NCI-H226 (cell line): Measurements from ENCODE around the gene CCDC68.

Experiments used
- DNase-seq: peaks from one replicate; pipeline ENCODE4 v3.0.0-alpha.2; 2015

CCDC68 gene

DNA sequence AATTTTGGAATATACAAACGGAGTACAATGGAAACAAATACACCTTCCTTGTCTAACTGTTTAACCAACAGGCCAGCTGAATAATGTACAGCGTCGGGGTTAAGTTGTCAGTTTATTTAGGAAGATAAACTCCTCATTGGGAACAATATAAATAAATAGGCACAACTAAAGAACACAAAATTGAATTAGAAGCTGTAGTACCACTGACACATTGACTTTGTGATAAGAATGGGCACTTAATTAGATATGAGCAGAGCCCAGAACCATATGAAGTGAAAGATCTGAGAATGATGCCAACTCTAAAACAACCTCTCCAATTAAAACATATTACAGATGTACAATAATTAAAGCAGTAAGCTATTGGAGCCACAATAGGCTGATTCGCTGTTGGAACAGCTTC, 44.4 kb downstream of the CCDC68 start:
- DNase-seq: no peak

GRCh38 chr18:54911551-54911950, 47.7 kb downstream of the CCDC68 start:
- no peak for DNase-seq

- DNase-seq: no peak
Measured at GRCh38 chr18:54910161-54910919, 48.9 kb downstream of the CCDC68 start.

- DNase-seq: no peak
Measured at GRCh38 chr18:54909538-54909937, 49.7 kb downstream of the CCDC68 start.

DNA sequence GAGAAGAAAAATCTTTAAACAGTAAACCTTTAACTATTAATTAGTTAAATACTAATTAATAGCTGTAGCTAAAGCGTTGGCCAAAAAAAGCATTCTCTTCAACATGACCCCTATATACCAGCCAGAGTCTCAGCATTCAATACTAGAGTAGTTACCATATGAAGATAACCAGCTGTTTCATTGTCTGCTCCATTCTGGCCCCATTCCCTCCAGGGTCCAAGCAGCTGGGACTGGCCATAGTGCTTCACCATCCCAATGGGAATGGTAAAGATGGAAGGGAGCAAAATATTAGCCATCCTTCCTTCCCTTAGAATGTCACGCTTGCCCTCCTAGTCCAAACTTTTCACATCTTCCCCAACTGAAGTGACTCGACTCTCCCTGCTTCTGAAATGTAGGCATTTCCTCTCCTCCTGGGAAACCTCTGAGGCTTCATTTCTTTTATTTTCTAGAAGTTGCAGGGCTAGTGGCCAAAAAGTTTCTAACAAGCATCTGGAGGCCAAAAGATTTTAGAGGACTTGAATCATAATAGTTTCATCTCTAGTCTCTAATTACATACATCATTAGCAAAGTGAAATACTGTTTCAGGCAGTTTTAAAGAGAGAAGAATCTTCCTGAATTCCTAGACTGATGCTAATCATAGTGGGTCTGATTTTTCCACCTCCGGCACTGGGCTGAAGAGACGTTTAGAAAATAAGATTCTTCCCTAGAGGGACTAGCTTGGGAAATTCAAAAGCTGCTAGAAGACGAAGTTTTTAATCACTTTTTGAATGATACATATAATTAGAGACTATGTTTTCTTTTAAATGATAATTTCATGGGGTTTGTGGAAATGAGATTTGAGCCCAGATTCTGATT, 52.7 kb downstream of the CCDC68 start:
- no peak for DNase-seq

DNA sequence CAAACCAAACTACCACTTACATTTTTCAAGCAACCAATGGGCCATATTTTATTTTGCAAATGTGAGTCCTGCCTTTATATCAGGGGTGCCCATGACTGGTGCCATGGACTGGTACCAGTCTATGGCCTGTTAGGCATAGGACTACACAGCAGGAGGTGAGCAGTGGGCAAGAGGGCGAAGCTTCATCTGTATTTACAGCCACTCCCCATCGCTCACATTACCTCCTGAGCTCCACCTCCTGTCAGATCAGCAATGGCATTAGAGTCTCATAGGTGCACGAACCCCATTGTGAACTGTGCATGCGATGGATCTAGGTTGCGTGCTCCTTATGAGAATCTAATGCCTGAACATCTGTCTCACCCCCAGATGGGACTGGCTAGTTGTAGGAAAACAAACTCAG, 53.6 kb downstream of the CCDC68 start:
- DNase-seq: no peak

DNA sequence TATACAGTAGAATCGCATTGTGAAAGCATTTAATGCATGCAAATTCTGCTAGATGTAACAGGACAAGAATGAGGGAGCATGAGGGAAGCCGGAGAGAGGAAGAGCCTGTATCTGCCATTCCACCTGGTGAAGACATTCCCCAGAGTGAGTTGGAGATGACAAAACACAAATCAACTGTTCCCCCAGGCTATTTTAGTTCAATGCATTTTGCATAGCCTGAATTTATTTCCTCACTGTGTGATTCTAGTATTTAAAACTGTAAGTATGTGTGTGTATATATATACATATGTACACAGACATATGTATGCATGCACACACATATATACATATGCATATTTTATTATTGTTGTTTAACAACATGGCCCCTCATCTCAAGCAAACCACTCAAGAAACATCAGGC, 54.7 kb downstream of the CCDC68 start:
- no peak for DNase-seq

DNA sequence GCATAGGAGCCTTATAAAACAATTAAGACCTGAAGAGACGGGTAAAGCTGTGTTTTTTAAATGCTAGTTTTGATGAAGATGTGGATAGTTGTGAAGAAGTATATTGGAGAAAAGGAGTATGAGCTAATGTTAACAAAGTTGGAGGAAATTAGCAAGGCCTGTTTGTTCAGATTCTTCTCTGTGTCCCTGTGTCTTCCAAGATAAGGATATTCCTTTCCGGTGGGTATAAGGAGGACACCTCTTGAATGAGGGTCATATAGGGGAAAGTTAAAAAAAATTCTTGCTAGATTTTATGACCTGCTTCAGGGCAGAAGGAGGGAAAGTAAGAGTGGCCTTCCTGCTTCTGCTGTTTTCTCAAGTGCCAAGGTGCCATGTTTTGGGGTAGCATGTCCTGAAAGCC, 59.0 kb downstream of the CCDC68 start:
- DNase-seq: no peak

GRCh38 chr18:54899500-54899899, 59.8 kb downstream of the CCDC68 start:
- no peak for DNase-seq

DNA sequence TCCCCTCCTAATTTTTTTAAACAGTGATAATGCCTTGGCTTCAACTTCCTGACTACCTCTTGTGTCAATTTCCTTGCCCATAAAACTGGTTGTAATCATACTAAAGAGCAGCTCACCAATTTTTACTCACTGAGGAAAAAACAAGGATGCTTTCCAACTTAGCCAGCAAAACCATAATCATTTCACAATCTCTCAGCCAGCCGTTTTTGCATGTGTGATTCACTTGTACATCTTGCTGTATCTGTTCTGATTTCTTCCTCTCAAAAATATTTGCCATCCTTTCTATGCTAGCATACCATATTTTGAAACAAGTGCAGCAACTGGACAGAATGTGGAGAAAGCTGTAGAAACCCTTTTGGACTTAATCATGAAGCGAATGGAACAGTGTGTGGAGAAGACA, 70.3 kb downstream of the CCDC68 start:
- peak; percentile 6 for DNase-seq

GRCh38 chr18:54888378-54888777, 70.9 kb downstream of the CCDC68 start:
- DNase-seq: no peak

- no peak for DNase-seq
Measured at GRCh38 chr18:54883816-54884604, 75.3 kb downstream of the CCDC68 start.

- DNase-seq: no peak
Measured at GRCh38 chr18:54882318-54882717, 76.9 kb downstream of the CCDC68 start.

DNA sequence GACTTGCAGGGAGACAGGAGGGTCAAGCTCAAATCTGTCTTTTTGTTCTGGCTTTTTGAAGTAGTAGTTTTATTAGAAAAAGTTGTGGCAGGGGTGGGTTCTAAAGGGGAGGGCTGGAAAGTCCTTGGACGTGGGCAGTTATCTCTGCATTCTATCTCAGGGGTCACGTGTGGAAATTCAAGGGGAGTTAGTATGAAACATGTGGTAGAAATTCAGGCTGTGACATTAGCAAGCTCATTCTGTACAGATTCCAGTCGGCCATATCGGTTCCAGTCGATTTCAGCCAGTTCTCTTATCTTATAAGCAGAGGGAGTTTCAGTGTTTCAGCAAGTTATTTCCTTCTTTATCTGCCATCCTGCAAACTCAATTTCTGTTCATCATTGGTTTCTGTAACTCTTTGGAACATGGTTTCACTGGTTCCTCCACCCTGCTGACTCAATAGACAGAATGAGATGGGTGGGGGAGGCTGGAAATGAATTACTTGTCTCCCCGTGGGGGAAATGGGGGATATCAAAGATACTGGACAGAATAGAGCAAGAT, 78.0 kb downstream of the CCDC68 start:
- DNase-seq: no peak

GRCh38 chr18:54880395-54881105, 78.7 kb downstream of the CCDC68 start:
- peak; percentile 45 for DNase-seq

DNA sequence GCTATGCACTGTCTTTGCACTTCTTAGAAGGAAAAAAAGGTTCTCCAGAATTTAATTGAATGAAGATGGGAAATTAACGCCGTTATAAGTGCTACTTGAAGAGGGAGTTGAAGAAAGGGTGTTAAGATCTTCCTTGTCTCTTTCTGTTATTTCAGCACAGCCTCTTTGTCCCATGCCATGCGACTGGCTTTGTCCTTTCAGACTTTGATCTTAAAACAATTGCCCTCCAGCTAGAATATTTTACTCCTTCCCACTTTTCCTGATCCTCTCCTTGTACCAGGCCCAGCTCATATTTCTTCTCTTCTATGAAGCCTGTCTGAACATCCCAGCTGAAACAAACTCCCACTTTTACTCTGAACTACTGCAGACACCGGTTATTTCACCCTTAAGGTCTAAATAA, 79.6 kb downstream of the CCDC68 start:
- DNase-seq: no peak

DNA sequence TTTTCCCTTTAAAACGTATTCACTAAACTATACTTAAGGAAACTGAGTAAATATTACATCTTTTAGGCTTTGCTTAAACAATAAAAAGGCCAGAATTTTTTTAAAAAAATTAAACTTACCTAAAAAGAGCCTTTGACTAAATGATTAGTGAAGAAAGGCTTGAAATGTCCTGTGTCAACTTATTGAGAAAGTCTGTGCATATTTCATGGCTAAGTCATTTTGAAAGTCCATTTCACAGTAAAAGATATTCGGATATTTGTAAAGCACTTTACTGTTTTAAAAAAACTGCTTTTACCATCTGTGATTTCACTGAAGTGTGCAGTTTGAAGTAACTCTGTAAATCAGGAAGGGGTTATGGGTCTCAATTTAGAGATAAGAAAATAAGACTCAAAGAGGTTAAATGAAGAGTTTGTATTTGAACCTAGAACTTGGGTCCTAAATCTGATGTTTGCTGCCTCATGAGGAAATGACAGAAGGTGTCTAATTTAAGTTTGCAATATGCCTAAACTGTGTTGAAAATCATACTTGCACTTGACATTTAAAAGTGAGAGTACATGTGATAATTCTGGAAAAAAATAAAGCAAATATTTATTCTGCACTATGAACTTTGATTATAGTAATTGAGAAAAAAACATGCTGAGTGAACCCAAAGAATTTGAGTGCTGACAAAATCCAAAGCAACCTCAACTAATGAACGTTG, 80.5 kb downstream of the CCDC68 start:
- DNase-seq: no peak

GRCh38 chr18:54878159-54878622, 81.1 kb downstream of the CCDC68 start:
- DNase-seq: no peak

GRCh38 chr18:54877076-54877475, 82.2 kb downstream of the CCDC68 start:
- no peak for DNase-seq

DNA sequence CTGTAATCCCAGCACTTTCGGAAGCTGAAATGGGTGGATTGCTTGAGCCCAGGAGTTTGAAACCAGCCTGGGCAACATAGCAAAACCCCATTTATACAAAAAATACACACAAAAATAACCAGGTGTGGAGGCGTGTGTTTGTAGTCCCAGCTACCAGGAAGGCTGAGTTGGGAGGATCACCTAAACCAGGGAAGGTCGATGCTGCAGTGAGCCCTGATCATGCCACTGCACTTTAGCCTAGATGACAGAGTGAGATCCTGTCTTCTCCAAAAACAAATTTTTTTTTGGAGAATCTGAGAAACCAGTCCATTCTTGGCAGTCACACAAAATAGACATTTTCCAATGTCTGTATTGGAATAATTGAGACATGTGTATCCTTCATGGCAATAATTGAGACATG, 84.2 kb downstream of the CCDC68 start:
- DNase-seq: no peak

- DNase-seq: no peak
Measured at GRCh38 chr18:54873884-54874255, 85.4 kb downstream of the CCDC68 start.

DNA sequence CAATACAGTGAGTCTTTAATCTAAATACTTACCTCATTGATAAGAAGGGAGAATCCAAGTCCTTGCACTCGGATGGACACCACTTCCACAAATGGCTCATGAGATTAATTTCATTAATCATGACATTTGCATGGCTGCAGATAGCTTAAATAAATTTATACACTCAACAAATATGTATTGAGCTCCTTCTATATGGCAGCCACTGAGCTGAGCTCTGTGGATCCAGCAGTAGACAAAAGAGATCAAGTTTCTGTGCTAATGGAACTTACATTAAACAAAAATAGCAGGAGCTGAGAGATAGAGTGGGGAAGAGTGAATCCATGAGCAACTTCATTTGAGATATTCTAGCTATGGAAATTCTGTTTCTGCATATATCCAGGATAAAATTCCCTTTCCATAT, 86.6 kb downstream of the CCDC68 start:
- DNase-seq: no peak
